ENCODE data around the gene SMC1B.
"Not testable (repeated sequence)": the region's sequence is repeated elsewhere in the genome, so short reads cannot be mapped to it uniquely, and the experiment has no call there.

SMC1B gene

DNA sequence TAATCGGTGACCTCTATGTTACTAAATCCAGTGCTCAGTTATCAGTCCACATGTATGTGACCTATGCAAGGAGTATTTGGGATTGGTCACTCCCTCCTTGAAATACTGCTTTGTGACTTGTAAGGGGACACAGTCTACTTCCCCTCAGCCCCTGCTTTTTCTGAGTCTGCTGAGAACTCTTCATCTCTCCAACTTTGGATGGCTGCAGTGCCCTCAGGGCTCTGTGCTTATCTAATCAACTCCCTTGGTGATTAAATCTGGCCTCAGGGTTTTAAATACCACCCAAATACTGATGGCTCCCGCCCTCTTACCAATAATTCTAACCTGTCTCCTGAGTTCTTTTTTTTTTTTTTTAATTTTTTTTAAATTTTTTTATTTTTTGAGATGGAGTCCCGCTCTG, 63.5 kb downstream of the SMC1B start:
- no peak for DNase-seq (ENCODE audit: low read depth)

DNA sequence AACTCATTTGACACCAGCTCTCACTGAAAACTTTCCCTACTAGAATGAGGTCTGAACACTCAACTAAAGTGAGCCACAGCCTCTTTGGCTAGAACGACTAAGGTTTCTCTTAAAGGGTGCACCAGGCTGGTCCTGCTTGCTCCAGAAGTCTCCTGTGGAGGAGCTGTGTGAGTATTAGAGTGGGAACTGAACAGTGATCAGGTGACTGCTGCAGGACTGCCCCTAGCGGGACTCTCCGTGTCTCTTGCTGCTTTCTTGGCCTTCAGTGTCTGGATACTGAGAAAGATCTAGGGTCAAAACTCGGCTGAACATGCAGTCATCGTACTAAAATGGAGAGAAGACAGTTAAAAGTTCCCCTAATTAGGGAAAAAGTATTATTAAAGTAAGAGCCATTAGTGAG, 69.1 kb downstream of the SMC1B start:
- no peak for DNase-seq (ENCODE audit: low read depth)

DNA sequence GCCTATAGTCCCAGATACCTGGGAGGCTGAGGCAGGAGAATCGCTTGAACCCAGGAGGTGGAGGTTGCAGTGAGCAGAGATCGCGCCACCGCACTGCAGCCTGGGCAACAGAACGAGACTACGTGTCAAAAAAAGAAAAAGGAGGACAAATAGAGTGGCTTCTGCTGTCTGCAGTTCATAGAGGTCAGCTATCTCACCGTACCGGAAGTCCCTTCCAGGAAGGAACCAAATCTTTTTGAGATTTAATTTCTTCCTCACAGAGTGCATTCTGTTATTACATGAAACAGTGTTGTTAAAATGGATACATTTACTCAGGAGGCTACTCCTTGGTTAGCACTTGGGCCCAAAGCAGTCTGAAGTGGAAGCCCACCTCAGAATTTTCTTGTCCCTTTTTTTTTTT, 70.3 kb downstream of the SMC1B start:
- no peak for DNase-seq (ENCODE audit: low read depth)

DNA sequence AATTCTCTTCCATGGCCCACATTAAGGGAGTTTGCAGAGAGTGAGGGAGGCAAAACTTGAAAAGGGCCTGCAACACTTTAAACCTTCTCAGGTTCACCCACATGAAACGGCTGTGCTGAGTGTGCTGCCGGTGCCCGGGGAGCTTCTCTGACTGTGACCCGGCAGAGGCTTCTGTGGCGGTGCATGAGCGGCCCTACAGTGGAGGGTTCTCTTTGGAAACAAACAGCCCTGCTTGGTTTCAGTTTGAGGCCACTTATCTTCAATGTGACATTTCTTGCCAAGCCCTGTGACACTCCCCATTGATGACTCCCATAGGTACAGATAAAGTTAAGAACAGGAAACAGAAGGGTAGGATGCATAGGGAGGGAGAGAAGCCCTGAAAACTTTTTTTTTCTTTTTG, 71.9 kb downstream of the SMC1B start:
- DNase-seq (ENCODE audit: low read depth) = no peak

DNA sequence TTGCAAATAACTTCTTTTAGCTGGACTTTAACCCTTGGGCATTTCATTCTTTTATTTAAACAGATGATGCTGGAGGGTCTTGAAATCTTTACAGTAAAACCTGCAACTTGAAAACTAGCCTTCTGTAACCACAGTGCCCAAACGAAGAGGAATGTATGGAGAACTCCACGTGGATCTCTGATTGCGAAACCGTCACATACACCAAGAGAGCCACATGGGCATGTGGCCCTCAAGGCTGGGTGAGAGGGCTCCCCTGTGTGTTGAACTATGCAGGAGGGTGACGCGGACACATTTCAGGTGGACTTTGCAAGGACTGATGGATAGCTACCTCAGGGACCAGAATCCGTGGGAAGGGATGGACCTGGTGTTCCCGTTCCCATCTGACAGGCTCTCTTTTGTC, 73.1 kb downstream of the SMC1B start:
- no peak for DNase-seq (ENCODE audit: low read depth)

DNA sequence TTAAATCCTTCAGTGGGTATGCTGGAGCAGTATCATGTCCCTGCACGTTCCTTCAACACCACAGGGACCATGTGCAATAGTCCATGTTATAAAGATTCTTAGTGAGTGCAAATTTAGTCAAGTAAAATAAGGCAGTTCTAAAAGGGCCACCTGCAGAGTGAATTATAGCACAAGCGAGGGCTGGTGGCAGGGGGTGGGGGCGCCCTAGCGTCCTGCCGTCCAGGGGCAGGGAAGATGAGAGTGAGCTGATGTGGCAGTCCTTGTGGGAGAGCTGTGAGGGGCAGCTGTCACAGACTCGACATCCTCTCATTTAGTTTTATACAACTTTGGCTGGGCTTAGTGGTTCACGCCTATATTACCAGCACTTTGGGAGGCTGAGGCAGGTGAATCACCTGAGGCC, 74.6 kb downstream of the SMC1B start:
- no peak for DNase-seq (ENCODE audit: low read depth)

DNA sequence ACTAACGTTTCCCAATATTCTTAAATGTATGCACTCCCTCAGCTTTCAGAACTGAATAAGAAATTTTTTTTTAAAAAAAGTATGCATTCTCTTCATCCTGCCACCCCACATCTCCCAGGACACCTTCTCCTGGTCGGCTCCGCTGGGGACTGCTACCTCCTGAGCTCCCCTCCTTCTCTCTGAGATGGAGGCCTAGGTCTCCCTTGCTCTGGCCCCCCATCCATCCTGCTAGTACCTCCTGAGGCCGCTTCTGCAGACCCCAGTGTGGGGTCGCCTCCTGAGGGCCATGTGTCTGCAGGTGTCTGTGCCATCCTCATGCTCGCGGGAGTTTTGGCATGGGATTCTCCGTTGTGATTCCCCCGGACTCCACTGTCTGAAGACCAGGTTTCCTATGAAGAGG, 75.9 kb downstream of the SMC1B start:
- no peak for DNase-seq (ENCODE audit: low read depth)

DNA sequence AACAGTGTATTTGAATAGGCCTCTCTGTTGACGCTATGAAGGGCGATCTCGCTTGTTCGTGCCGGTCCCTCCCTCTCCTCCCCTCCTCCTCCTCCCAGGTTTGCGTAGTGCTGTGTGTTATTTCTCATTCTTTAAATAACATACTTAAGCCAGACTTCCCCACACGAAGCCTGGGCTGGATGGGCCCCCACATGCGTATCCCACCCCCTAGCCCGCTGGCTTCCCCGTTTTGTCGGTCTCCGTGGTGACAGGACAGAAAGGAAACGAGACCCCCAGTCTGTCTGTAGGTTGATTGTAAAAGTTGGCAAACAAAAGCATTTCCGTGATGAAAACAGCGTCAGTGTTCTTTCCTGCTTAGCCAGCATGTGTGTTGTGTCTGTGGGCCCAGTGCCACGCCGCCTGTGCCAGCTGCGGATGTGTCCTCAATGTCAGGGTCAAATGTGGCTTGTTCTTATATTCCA, 76.4 kb downstream of the SMC1B start:
- no peak for DNase-seq (ENCODE audit: low read depth)

DNA sequence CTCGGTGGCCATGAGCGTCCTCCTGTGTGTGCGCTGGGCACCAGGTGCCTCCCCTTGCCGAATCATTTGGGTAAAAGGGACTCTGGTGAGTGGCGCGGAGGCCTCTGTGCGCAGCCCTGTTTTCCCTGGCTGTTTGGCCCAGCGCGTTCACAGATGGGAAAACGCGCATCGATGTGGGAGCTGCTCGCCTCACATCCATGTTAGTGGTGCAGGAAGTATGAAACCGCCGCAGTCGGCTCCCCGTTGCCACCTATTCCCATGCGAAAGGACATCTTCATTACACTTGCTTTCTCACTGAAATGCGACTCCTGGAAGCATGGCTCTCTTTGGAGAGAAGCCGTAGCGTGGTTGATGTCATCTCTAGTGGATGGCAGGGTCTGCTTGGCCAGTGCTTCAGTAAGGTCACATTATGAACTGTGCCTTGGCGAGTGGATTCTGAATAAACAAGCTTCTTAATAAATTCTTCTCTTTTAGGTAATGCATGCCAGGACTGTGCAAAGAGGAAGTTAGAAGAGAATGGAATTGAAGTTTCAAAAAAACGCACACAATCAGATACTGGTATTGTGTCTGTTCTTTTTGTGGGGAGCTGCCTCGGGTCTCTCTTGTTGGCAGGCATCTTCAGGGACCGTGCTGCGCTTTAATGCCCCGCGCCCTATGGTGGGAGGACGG, 77.4 kb downstream of the SMC1B start:
- no peak for DNase-seq (ENCODE audit: low read depth)

DNA sequence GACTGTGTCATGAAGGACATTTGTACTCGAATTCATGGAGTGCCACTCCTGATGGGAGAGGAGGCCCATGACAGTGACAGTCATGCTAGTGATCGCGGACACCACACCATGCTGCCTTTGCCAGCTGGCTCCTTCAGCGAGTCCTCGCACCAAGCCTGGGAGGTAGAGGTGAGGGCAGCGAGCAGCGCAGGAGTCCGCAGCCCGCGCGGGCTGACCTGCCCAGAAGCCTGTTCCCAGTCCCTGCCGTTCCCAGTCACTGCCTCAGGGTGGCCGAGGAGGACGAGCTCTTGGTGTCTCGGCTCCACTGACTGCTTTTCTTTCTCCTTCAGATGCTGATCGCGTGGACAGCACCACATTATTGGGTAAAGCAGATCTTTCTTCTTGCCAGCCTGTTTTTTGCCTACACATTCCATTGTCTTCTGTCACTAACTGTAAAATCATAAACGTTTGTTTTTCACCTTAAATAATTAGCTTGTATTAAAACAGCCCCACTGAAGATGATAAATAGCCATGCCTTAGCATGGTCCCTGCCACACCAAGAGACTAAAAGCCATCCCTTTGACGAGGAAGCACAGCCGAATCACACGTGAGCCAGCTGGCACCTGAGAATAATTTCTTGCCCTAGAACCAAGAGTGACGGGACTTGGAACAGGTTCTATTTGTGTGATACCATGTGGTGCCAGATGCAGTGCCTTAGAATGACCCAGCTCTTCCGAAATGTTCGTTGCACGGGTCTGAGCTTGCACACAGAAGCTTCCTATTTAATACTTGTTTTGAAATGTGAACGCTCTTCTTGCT, 78.2 kb downstream of the SMC1B start:
- no peak for DNase-seq (ENCODE audit: low read depth)

DNA sequence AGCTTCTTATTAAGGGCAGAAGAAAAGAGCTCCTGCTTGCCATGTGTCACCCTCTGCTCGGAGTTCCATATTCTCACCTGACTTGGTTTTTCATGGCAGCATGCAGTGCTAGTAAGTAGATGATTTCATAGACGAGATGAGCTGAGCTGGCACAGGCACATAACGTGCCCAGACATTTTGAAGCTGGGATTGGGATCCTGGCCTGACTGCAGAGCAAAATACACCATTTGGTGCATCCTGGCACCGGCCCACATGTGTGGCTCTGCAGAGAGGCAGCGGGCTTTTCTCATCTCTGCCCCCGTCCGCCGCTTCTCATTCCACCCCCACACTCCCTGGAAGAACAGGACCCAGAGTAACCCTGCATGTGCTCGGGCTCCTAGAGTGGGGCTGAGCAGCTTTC, 78.9 kb downstream of the SMC1B start:
- DNase-seq (ENCODE audit: low read depth) = no peak

DNA sequence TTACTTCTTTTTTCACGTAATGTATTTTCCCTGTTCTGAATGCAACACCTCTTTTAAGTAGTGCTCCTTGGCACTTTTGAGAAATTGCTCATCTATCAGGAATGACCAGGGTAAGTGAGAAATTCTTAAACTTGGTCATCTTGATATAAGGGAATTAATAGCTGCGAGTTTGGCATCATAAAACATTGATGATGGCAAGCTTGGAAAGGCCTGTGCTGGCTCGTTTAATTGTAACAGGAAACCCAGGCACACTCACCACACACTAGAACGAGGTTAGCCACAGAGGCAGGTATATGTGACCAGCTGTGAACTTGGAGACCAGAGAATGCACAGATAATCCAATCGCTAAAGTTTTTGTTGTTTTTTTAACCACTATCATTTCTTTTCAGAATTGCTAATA, 79.3 kb downstream of the SMC1B start:
- DNase-seq (ENCODE audit: low read depth) = no peak

DNA sequence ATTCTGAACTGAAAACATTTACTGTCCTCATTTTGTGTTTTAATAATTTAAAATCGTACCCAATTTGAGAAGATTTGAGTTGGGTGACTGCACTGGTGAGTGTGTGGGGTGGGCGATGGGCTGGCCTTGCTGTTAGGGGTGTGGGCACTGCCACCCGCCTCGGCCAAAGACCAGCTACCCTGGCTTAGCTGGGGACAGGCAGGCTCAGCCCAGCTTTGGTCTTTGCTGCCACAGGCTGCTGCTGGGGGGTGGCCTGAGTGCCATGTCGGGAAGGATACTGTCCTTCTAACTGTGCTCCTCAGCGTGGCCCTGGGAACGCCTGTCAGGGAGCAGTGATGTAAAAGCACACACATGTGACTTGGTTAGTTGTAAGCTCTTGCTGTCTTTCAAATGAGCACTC, 81.4 kb downstream of the SMC1B start:
- no peak for DNase-seq (ENCODE audit: low read depth)

DNA sequence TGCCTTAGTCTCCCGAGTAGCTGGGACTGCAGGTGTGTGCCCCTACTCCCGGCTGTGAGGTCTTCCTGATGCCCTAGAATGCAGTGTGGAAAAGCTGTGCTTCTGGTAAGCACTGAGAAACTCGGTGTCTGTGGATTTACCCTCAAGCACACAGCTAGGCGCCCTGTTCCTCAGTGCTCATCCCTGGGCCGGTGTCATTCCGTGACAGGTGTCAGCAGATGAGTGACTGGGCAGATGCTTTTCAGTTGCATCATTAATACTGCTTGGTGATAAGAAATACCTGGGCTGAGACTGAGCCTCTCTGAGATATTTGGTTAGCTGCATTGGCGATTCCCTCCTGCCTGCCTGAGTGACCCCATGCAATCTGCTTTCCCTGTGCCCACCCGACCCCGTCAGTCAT, 81.9 kb downstream of the SMC1B start:
- no peak for DNase-seq (ENCODE audit: low read depth)

DNA sequence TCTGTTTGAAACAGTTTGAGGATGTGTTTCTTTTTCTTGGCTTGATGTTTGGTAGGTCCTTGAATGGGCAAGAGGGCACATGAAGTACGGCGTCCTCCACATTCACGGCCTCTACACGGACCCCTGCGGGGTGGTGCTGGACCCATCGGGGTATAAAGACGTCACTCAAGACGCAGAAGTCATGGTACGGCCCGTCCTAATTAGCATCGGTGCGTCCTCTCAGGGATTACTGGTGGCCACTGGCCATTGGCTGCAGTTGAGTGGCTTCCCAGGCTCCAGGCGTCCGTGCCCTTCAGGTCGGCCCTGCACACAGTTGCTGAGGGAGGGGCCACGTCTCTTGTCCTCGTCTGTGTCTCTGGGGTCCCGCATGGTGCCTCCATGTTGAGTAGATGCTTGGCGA, 82.9 kb downstream of the SMC1B start:
- DNase-seq (ENCODE audit: low read depth) = no peak

DNA sequence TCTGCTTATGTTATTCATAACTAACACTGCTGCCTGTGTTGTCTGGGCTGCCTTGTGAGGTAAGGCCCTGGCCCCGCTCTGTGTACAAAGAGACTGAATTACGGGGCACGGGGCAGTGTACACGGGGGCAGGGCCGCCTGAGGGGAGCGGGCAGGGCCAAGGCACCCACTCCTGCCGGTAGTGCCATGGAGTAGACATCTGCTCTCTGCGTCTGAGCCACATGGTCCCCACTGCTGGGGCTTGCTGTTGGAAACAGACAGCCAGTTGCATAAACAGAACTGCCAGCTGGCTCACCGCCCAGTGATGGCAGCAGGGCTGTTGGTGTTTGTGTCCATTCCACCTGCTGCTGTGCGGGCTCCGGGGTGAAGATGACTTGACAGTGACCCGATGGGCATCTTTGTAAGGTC, 83.9 kb downstream of the SMC1B start:
- DNase-seq (ENCODE audit: low read depth) = no peak

DNA sequence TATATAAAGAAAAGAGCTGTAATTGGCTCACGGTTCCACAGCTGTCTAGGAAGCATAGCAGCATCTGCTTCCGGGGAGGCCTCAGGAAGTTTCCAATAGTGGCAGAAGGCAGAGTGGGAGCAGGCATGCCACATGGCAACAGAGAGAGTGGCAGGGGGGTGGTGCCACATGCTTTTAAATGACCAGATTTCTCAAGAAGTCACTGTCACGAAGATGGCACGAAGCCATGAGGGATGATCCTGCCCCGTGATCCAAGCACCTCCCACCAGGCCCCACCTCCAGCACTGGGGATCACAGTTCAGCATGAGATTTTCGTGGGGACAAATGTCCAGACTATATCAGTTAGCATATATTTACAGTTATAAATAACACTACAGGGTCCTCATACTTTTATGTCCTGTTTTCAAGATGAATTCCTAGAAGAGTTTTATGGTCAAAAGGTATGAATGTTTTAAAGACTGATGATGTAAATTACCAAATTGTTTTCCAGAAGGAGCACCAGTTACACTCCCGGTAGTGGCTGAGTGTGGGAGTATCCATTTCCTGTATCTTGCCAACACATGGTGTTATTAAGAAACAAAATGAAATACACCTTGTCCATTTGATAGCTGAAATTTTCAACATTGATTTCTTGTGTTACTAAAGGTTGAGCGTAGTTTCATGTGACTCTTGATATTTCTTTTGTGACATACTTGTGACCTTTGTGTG, 84.4 kb downstream of the SMC1B start:
- no peak for DNase-seq (ENCODE audit: low read depth)

DNA sequence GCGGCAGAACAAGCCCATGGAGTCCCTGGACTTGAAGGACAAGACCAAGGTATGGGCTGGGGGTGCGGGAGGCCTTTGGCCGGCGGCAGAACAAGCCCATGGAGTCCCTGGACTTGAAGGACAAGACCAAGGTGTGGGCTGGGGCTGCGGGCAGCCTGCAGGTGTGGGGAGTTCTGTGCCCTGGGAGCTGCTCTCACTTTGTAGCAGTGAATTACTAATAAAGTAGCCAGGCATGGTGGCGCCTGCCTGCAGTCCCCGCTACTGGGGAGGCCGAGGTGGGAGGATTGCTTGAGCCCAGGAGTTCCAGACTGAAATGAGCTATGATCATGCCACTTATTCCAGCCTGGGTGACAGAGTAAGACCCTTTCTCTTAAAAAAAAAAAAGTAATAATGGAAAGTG, 85.1 kb downstream of the SMC1B start:
- not testable (repeated sequence) for DNase-seq (ENCODE audit: low read depth)

DNA sequence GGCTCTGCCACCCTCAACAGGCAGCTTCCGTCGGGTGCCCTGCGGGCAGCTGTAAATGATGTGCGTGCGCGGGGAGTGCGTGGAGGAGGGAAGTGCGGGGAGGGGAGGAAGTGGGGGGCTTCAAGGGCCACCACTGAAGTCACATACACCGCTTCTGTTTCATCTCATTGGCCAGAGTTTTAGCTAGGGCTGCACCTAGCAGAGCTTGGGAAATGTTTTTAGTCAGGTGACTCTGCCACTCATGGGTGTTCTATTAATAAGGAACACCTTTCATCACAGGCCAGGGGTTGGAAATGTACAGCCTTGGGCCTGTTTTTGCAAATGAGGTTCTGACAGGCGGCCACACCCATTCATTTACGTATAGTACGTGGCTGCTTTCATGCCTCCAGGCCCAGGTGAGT, 89.1 kb downstream of the SMC1B start:
- DNase-seq (ENCODE audit: low read depth) = no peak

DNA sequence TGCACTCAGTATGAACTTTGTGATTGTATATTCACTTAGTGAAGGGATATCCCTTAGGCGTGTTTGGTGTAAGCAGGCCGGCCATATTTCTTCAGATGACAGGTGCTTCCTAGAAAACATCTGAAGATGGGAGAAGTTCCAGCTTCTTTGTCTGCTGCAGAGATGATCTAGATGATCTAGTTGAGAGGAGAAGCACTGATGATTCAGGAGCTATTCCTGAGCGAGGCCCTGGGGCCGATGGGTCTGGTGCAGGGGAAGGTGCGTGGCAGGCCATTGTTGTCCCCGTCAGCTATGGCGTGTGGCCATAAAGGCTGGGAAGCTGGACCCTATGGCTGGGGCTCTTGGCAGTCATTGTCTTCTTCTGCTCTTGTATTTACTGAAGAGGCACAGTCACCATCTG, 89.7 kb downstream of the SMC1B start:
- no peak for DNase-seq (ENCODE audit: low read depth)

DNA sequence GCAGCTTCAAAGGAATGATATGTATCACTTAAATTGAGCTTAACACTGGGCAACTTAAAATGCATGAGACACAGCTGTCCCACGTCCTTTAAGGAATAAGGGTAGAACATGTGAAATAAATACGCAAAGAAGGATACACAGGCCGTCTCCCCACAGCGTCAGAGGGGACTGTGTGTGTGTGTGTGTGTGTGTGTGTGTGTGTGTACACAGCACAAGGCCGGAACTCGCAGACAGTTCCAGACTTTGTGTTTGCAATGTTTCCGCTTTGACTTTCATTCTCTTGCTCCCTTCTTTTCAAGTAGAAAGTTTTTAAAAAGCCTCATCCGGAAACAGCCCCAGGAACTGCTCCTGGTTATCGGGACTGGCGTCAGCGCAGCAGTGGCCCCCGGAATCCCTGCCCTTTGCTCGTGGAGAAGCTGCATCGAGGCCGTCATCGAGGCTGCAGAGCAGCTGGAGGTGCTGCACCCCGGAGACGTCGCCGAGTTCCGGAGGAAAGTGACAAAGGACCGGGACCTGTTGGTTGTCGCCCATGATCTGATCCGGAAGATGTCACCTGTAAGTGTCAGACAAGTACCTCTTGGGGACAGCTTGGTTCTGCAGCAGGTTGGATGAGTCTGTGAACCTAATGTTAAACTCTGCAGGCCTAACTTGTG, 90.4 kb downstream of the SMC1B start:
- no peak for DNase-seq (ENCODE audit: low read depth)

DNA sequence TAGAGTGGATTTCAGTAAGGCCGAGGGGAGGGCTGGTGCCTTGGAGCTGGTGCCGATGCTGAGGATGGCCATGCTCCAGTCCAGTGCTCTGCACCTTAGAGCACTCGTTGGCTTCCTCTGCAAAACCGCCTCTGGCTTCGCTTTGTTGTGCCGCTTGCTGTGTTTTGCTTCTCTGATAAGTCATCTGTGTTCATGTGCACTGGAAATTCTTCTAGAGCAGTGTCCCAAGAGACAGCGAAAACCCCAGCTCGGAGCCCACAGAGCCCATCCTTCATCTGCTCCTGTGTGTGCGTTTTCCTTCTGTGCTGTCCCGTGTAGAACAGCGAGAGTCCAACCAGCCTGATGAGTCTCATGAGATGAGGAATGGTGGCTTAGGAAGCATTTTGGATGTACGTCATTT, 91.6 kb downstream of the SMC1B start:
- DNase-seq (ENCODE audit: low read depth) = no peak

Data from stimulated activated CD8-positive, alpha-beta memory T cell treated with anti-CD3 and anti-CD28 coated beads, Interleukin-15, amount 100 ng/mL, for 1 hour (primary cell).